A673 (cell line): ENCODE results near the gene WDPCP. TPM values are rescaled to one million over a fixed set of nuclear protein-coding genes. Genes with fewer than 3 reads are reported as not detected.
"Not testable (repeated sequence)": the region's sequence is repeated elsewhere in the genome, so short reads cannot be mapped to it uniquely, and the experiment has no call there.

ENCODE experiments used
- BruUV-seq: library from RNA; stranded (reverse); fragments of 400-500 nt; replicated peaks from 2 replicates; lab custom pipeline; 2021; lab: Mats Ljungman, UMichigan
- CTCF ChIA-PET: fragments of 300-600 bp; sonication (Branson Sonifier 250); formaldehyde crosslinking; loops from one replicate; lab custom pipeline; 2022; ENCODE audit warnings: antibody characterized with exemption; lab: Charles Lee
- POLR2A ChIA-PET: fragments of 300-600 bp; sonication (Branson Sonifier 250); formaldehyde crosslinking; loops from one replicate; lab custom pipeline; 2022; ENCODE audit warnings: antibody characterized with exemption; ENCODE audit not compliant: low non-redundant PET; lab: Charles Lee
- DNase-seq: peaks from one replicate; pipeline ENCODE4 v3.0.0-alpha.2; 2015; ENCODE audit warnings: low spot score
- H3K27ac ChIP-seq: fragments of 200-600 bp; sonication (generic); 2 replicates; pipeline ENCODE4 v1.5.1; 2016; ENCODE audit warnings: mixed run types, low read depth, mild to moderate bottlenecking, mixed read lengths, antibody characterized with exemption, low read length; ENCODE audit not compliant: poor library complexity, severe bottlenecking
- H3K27me3 ChIP-seq: fragments of 200-600 bp; sonication (generic); replicated peaks from 2 replicates; pipeline ENCODE4 v1.6.1; 2017; ENCODE audit warnings: mixed run types, low read depth, mild to moderate bottlenecking, mixed read lengths, antibody characterized with exemption, low read length; ENCODE audit not compliant: insufficient read depth, poor library complexity
- H3K36me3 ChIP-seq: fragments of 200-600 bp; sonication (generic); 2 replicates; pipeline ENCODE4 v1.6.1; 2016; ENCODE audit warnings: mixed run types, mild to moderate bottlenecking, mixed read lengths, antibody characterized with exemption, low read length; ENCODE audit not compliant: insufficient read depth, poor library complexity, severe bottlenecking
- H3K4me1 ChIP-seq: fragments of 200-600 bp; sonication (generic); 2 replicates; pipeline ENCODE4 v1.6.1; 2017; ENCODE audit warnings: mixed run types, mild to moderate bottlenecking, mixed read lengths, antibody characterized with exemption, low read length; ENCODE audit not compliant: insufficient read depth, poor library complexity, severe bottlenecking
- H3K4me3 ChIP-seq: fragments of 200-600 bp; sonication (generic); 2 replicates; pipeline ENCODE4 v1.5.1; 2016; ENCODE audit warnings: low read depth, mixed run types, mild to moderate bottlenecking, mixed read lengths, low read length; ENCODE audit not compliant: poor library complexity, severe bottlenecking
- H3K9me3 ChIP-seq: fragments of 200-600 bp; sonication (generic); 2 replicates; pipeline ENCODE4 v1.6.1; 2016; ENCODE audit warnings: mixed run types, low read depth, mild to moderate bottlenecking, mixed read lengths, antibody characterized with exemption, low read length; ENCODE audit not compliant: poor library complexity, severe bottlenecking
- CTCF ChIP-seq: fragments of 300-800, 200-600 bp; sonication (generic); conservative IDR thresholded peaks from 2 replicates; pipeline ENCODE4 v1.5.1; 2017; ENCODE audit warnings: low read depth, mild to moderate bottlenecking, antibody characterized with exemption, low read length, moderate library complexity, mixed read lengths
- EZH2 ChIP-seq: fragments of 200-600 bp; sonication (generic); IDR thresholded peaks from 2 replicates; pipeline ENCODE4 v1.6.1; 2017; ENCODE audit warnings: borderline replicate concordance, low read depth, mild to moderate bottlenecking, mixed read lengths, antibody characterized with exemption, low read length; ENCODE audit not compliant: poor library complexity, severe bottlenecking
- intact Hi-C: fragments of 100-400 bp; cut with micrococcal nuclease; formaldehyde crosslinking; loops from one replicate; pipeline ENCODE4 v1.10.0; 2022; ENCODE audit not compliant: unreplicated experiment
- total RNA-seq: library from RNA; stranded (reverse); gene quantifications from 2 replicates; pipeline ENCODE4 v1.2.3, GENCODE V29; 2021

The WDPCP gene
- total RNA-seq, 1 experiment from 2014 or later: 7.9 TPM

- H3K36me3 ChIP-seq: no peaks in the 10 kb centered on the region
- no peaks in the 10 kb centered on the region for H3K9me3 ChIP-seq
- no peaks in the 10 kb centered on the region for H3K27me3 ChIP-seq
- POLR2A ChIA-PET: no interaction called here
- H3K27ac ChIP-seq: no peak overlapping the region
- CTCF ChIA-PET: no interaction called here
- TF ChIP-seq CTCF (no peak), EZH2 (no peak)
- intact Hi-C loops: no loop called here
- no peaks in the 10 kb centered on the region for H3K4me1 ChIP-seq
- H3K4me3 ChIP-seq: no peak overlapping the region
- no TSS peak for BruUV-seq
- DNase-seq: no peak
Observed at GRCh38 chr2:63364866-63365265, 223.4 kb downstream of the WDPCP start.

- DNase-seq, BruUV-seq, CTCF ChIA-PET: not testable (repeated sequence)
Observed at GRCh38 chr2:63357722-63358121, 230.6 kb downstream of the WDPCP start.

GRCh38 chr2:63347361-63347760 lies 240.9 kb downstream of the WDPCP start:
- ChIA-PET CTCF (no interaction called here), POLR2A (no interaction called here)
- Histone ChIP-seq H3K36me3 (no peaks in the 10 kb centered on the region), H3K27me3 (no peaks in the 10 kb centered on the region), H3K9me3 (no peaks in the 10 kb centered on the region), H3K4me1 (no peaks in the 10 kb centered on the region), H3K27ac (no peak overlapping the region), H3K4me3 (no peak overlapping the region)
- intact Hi-C loops: no loop called here
- no peak for DNase-seq
- no TSS peak for BruUV-seq
- TF ChIP-seq CTCF (no peak), EZH2 (no peak)

More at GRCh38 chr2:63357722-63358121, 230.6 kb downstream of the WDPCP start:
- POLR2A ChIA-PET, H3K27ac ChIP-seq, H3K4me3 ChIP-seq, H3K9me3 ChIP-seq, H3K4me1 ChIP-seq, intact Hi-C loops, H3K27me3 ChIP-seq, H3K36me3 ChIP-seq: not testable (repeated sequence)

- DNase-seq: no peak
- H3K27ac ChIP-seq: no peak overlapping the region
- no peak for TF ChIP-seq EZH2
- TF ChIP-seq CTCF: no peak
- intact Hi-C loops: no loop called here
- no TSS peak for BruUV-seq
- H3K4me1 ChIP-seq: no peaks in the 10 kb centered on the region
- ChIA-PET CTCF (no interaction called here), POLR2A (no interaction called here)
- no peaks in the 10 kb centered on the region for H3K36me3 ChIP-seq
- H3K9me3 ChIP-seq: no peaks in the 10 kb centered on the region
- H3K27me3 ChIP-seq: no peaks in the 10 kb centered on the region
- no peak overlapping the region for H3K4me3 ChIP-seq
Observed at GRCh38 chr2:63346411-63346810, 241.9 kb downstream of the WDPCP start.
